GM12878 (cell line): ENCODE data around the gene WBP11. TPM values are rescaled to one million over a fixed set of nuclear protein-coding genes. Genes with fewer than 3 reads are reported as not detected.

Experiments
- EED ChIP-seq: sonication (generic); IDR thresholded peaks from 2 replicates; pipeline ENCODE4 v1.6.1; 2016; ENCODE audit warnings: antibody characterized with exemption, low read depth
- FOXK2 ChIP-seq: fragments of 450-650 bp; IDR thresholded peaks from 2 replicates; pipeline ENCODE4 v1.6.1; 2017; ENCODE audit warnings: mild to moderate bottlenecking, moderate library complexity
- IKZF2 ChIP-seq, 2 experiments: fragments of 450-650 bp; IDR thresholded peaks; 2 replicates each; pipeline ENCODE4 v1.6.1; 2017; ENCODE audit warnings: mild to moderate bottlenecking in 2 of 2, moderate library complexity in 2 of 2
- IRF3 ChIP-seq: fragments of 450-650 bp; IDR thresholded peaks from 2 replicates; pipeline ENCODE4 v1.6.1; 2014; ENCODE audit warnings: mild to moderate bottlenecking
- MYC ChIP-seq: IDR thresholded peaks from 2 replicates; pipeline ENCODE4 v1.6.1; 2011; ENCODE audit warnings: mild to moderate bottlenecking, low read length, moderate library complexity, inconsistent platforms; ENCODE audit not compliant: insufficient read depth, insufficient replicate concordance, insufficient read length, severe bottlenecking
- PML ChIP-seq: IDR thresholded peaks from 2 replicates; pipeline ENCODE4 v1.6.1; 2012; ENCODE audit warnings: low read length, inconsistent platforms
- POLR2AphosphoS2 ChIP-seq: IDR thresholded peaks from 2 replicates; pipeline ENCODE4 v1.6.1; 2011; ENCODE audit warnings: low read depth, mild to moderate bottlenecking, low read length, improper control_type of control experiment, moderate library complexity
- POU2F2 ChIP-seq: IDR thresholded peaks from 3 replicates; pipeline ENCODE4 v1.6.1; 2011; ENCODE audit warnings: low read depth, mild to moderate bottlenecking, low read length, borderline replicate concordance
- RB1 ChIP-seq: fragments of 450-650 bp; formaldehyde crosslinking; IDR thresholded peaks from 2 replicates; pipeline ENCODE4 v1.6.1; 2017; ENCODE audit warnings: mild to moderate bottlenecking, borderline replicate concordance
- TARDBP ChIP-seq: IDR thresholded peaks from 2 replicates; pipeline ENCODE4 v1.6.1; 2016; ENCODE audit warnings: borderline replicate concordance
- polyA plus RNA-seq, 11 experiments: library from polyadenylated mRNA; depleted of rRNA in 4 of 11; unstranded in 6 of 11; stranded (reverse) in 5 of 11; fragments of >200 nt; fragmentation: Nextera tagmentation in 4 of 11; fragmentation: Illumina TruSeq in 1 of 11; extraction: Ambion mirVana in 4 of 11; extraction: Trizol in 1 of 11; gene quantifications; 1 replicate in 1 of 11; 2 replicates in 10 of 11; pipeline versions ENCODE4 v1.2.1 to v1.2.3, GENCODE V29; 2011 to 2016; ENCODE audit warnings: inconsistent platforms in 2 of 11, missing spikeins in 2 of 11, low read depth in 1 of 11
- total RNA-seq, 4 experiments: library from RNA; depleted of rRNA in 3 of 4; stranded (reverse); fragments of >200 nt in 3 of 4; fragmentation: Illumina TruSeq in 1 of 4; extraction: Trizol in 1 of 4; gene quantifications; 2 replicates each; pipeline versions ENCODE4 v1.2.1 to v1.2.3, GENCODE V29; 2013 to 2021
- TF ChIP-seq, protein P1 (sequence below): fragments of 450-650 bp; IDR thresholded peaks from 2 replicates; pipeline ENCODE4 v1.6.1; 2017; ENCODE audit warnings: antibody characterized with exemption, mild to moderate bottlenecking, moderate library complexity
- TF ChIP-seq, protein P2 (sequence below): fragments of 450-650 bp; IDR thresholded peaks from 2 replicates; pipeline ENCODE4 v1.6.1; 2018; ENCODE audit warnings: mild to moderate bottlenecking, low read depth, moderate library complexity; ENCODE audit not compliant: partially characterized antibody
- TF ChIP-seq, protein P3 (sequence below): IDR thresholded peaks from 2 replicates; pipeline ENCODE4 v1.6.1; 2012; ENCODE audit warnings: low read depth, low read length, improper control_type of control experiment
- TF ChIP-seq, protein P4 (sequence below): IDR thresholded peaks from 2 replicates; pipeline ENCODE4 v1.6.1; 2011; ENCODE audit warnings: borderline replicate concordance, low read depth, mild to moderate bottlenecking, moderate library complexity, mixed read lengths, low read length; ENCODE audit not compliant: insufficient read depth; ENCODE audit errors: extremely low read length
- TF ChIP-seq, protein P5 (sequence below): fragments of 450-650 bp; IDR thresholded peaks from 2 replicates; pipeline ENCODE4 v1.6.1; 2016; ENCODE audit warnings: mild to moderate bottlenecking
- TF ChIP-seq, protein P6 (sequence below): IDR thresholded peaks from 2 replicates; pipeline ENCODE4 v1.6.1; 2012; ENCODE audit warnings: low read depth, low read length, improper control_type of control experiment
- TF ChIP-seq, protein P7 (sequence below): fragments of 150-350 bp; IDR thresholded peaks from 2 replicates; pipeline ENCODE4 v1.6.1; 2014; ENCODE audit warnings: mild to moderate bottlenecking, low read depth, low read length

WBP11 gene
- total and polyA plus RNA-seq, 10 of the 15 experiments (the other 5 are each of a cell fraction or from before 2014, with no cell fraction given) = 11.5 to 107 (median 29.1) TPM

- TF ChIP-seq, protein P1, sequence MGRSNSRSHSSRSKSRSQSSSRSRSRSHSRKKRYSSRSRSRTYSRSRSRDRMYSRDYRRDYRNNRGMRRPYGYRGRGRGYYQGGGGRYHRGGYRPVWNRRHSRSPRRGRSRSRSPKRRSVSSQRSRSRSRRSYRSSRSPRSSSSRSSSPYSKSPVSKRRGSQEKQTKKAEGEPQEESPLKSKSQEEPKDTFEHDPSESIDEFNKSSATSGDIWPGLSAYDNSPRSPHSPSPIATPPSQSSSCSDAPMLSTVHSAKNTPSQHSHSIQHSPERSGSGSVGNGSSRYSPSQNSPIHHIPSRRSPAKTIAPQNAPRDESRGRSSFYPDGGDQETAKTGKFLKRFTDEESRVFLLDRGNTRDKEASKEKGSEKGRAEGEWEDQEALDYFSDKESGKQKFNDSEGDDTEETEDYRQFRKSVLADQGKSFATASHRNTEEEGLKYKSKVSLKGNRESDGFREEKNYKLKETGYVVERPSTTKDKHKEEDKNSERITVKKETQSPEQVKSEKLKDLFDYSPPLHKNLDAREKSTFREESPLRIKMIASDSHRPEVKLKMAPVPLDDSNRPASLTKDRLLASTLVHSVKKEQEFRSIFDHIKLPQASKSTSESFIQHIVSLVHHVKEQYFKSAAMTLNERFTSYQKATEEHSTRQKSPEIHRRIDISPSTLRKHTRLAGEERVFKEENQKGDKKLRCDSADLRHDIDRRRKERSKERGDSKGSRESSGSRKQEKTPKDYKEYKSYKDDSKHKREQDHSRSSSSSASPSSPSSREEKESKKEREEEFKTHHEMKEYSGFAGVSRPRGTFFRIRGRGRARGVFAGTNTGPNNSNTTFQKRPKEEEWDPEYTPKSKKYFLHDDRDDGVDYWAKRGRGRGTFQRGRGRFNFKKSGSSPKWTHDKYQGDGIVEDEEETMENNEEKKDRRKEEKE = no peak; the same call in 1 of the 2 replicates
- no peak for TF ChIP-seq MYC
- no peak for TF ChIP-seq FOXK2
- TF ChIP-seq RB1 = no peak
- TF ChIP-seq, protein P2, sequence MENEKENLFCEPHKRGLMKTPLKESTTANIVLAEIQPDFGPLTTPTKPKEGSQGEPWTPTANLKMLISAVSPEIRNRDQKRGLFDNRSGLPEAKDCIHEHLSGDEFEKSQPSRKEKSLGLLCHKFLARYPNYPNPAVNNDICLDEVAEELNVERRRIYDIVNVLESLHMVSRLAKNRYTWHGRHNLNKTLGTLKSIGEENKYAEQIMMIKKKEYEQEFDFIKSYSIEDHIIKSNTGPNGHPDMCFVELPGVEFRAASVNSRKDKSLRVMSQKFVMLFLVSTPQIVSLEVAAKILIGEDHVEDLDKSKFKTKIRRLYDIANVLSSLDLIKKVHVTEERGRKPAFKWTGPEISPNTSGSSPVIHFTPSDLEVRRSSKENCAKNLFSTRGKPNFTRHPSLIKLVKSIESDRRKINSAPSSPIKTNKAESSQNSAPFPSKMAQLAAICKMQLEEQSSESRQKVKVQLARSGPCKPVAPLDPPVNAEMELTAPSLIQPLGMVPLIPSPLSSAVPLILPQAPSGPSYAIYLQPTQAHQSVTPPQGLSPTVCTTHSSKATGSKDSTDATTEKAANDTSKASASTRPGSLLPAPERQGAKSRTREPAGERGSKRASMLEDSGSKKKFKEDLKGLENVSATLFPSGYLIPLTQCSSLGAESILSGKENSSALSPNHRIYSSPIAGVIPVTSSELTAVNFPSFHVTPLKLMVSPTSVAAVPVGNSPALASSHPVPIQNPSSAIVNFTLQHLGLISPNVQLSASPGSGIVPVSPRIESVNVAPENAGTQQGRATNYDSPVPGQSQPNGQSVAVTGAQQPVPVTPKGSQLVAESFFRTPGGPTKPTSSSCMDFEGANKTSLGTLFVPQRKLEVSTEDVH = no peak
- TF ChIP-seq, protein P3, sequence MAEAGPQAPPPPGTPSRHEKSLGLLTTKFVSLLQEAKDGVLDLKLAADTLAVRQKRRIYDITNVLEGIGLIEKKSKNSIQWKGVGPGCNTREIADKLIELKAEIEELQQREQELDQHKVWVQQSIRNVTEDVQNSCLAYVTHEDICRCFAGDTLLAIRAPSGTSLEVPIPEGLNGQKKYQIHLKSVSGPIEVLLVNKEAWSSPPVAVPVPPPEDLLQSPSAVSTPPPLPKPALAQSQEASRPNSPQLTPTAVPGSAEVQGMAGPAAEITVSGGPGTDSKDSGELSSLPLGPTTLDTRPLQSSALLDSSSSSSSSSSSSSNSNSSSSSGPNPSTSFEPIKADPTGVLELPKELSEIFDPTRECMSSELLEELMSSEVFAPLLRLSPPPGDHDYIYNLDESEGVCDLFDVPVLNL = no peak
- TF ChIP-seq, protein P4, sequence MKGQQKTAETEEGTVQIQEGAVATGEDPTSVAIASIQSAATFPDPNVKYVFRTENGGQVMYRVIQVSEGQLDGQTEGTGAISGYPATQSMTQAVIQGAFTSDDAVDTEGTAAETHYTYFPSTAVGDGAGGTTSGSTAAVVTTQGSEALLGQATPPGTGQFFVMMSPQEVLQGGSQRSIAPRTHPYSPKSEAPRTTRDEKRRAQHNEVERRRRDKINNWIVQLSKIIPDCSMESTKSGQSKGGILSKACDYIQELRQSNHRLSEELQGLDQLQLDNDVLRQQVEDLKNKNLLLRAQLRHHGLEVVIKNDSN = no peak
- TF ChIP-seq EED = no peak
- no peak for TF ChIP-seq IRF3
- TF ChIP-seq TARDBP = no peak; the same call in 1 of the 2 replicates
- TF ChIP-seq POU2F2 = peak; percentile 80
- TF ChIP-seq, protein P5, sequence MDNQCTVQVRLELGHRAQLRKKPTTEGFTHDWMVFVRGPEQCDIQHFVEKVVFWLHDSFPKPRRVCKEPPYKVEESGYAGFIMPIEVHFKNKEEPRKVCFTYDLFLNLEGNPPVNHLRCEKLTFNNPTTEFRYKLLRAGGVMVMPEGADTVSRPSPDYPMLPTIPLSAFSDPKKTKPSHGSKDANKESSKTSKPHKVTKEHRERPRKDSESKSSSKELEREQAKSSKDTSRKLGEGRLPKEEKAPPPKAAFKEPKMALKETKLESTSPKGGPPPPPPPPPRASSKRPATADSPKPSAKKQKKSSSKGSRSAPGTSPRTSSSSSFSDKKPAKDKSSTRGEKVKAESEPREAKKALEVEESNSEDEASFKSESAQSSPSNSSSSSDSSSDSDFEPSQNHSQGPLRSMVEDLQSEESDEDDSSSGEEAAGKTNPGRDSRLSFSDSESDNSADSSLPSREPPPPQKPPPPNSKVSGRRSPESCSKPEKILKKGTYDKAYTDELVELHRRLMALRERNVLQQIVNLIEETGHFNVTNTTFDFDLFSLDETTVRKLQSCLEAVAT = no peak
- TF ChIP-seq IKZF2 (IDR thresholded peaks at IDR 0.05) = 0 out of 4 replicates have a peak, but pooled peaks of 1 of the 2 experiments have one; percentile 19
- peak; percentile 92 for TF ChIP-seq POLR2AphosphoS2
- no peak for TF ChIP-seq PML
- TF ChIP-seq, protein P6, sequence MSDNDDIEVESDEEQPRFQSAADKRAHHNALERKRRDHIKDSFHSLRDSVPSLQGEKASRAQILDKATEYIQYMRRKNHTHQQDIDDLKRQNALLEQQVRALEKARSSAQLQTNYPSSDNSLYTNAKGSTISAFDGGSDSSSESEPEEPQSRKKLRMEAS = peak; percentile 78
- TF ChIP-seq, protein P7, sequence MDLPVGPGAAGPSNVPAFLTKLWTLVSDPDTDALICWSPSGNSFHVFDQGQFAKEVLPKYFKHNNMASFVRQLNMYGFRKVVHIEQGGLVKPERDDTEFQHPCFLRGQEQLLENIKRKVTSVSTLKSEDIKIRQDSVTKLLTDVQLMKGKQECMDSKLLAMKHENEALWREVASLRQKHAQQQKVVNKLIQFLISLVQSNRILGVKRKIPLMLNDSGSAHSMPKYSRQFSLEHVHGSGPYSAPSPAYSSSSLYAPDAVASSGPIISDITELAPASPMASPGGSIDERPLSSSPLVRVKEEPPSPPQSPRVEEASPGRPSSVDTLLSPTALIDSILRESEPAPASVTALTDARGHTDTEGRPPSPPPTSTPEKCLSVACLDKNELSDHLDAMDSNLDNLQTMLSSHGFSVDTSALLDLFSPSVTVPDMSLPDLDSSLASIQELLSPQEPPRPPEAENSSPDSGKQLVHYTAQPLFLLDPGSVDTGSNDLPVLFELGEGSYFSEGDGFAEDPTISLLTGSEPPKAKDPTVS = no peak
Observed at GRCh38 chr12:14769969-14770495, 33.2 kb downstream of the WBP11 start (continued).
